HG02884 (cell line): Measurements from ENCODE around the gene WLS.

ENCODE experiments used
- ATAC-seq: cut with Tn5 transposase; IDR thresholded peaks from one replicate; pipeline ENCODE4 v1.9.1; 2021; ENCODE audit warnings: mild to moderate bottlenecking, moderate library complexity; ENCODE audit not compliant: unreplicated experiment

WLS gene

DNA sequence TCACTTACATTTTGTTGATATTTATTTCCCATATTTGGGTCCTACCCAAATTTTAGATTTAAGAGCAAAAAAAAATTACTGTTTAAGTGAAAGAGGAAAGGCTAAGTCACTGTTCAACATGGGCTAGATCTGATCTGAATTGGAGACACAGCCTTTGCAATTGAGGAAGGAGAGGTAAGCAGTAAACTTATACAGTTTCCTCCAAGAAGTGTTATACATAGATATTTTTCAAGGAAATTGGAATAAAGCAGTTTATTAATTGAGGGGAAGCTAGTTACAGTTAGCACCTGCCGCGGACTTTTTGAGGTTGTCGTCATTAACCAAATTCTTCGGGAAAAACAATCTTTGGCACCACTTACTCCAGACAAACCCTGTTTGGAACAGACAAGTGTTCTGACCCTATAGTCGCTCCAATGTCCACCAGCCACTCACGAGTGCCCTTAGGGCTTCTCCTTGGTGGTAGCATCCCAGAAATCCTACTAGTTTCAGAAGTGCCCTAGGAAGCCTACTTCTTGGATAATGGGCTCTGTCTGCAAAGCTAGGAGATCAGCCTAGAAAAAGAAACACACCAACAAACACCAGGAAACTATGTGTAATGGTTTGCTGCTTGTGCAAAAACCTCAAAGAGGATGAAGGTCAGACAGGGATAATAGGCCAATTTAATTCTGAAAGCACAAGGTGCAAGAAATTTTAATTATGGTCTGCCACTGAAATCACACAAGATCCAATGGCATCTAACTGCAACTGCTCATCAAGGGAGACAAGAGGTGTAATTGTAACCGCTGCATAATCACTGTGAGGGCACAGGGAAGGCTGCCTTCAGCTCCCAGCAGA, 2.5 kb downstream of the WLS start:
- ATAC-seq: no peak

DNA sequence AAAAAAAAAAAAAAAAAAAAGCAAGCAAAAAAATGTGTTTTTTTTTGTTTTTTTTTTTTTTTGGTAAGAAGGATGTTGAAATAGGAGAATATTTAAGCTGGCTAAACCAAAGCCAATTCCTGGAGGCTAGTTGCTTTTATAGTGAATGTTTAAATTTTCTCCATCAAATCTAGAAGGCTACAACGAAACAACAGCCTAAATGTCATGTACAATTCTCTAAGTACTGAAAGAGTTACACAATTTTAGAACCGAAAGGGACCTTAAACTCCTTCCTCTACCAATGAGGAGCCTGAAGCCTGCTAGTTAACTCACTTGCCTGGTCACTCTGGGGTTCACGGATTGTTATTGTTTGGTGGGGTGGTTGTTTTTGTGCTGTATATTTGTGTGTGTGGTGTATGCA, 3.5 kb downstream of the WLS start:
- ATAC-seq: no peak

DNA sequence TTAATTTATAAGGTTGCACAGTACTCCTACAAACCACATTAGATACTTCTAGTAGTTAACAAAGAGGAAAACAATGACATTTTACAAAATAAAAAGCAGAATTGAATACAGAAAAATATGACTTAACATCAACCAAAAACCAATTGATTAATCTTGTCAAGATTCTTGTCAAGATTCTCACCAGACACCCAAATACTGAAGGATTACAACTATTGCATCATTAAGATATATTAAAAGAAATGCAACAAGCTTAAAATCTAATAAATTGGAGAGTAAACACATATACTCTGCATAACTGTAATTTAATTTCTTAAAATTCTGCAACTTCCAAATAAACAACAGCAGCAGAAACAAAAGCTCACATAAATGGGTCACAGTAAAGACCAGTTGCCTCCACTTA, 4.7 kb downstream of the WLS start:
- no peak for ATAC-seq

DNA sequence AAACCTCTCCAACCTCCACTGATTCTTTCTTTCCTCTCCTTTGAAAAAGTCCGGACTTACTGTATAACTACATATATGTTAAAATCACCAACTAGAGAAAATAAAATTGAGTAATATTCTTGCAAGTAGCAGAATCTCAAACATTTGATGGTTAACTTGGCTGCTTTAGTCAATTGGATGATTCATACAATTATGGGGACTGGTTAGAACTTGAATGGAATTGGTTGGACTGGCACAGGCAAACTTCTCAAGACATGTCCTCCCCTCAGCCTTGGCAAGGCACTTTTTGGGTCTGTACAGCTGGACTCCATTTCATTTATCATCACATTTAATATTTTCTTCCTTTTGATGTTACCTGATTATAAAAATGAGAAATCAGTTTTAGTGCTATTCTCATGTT, 6.5 kb downstream of the WLS start:
- no peak for ATAC-seq

DNA sequence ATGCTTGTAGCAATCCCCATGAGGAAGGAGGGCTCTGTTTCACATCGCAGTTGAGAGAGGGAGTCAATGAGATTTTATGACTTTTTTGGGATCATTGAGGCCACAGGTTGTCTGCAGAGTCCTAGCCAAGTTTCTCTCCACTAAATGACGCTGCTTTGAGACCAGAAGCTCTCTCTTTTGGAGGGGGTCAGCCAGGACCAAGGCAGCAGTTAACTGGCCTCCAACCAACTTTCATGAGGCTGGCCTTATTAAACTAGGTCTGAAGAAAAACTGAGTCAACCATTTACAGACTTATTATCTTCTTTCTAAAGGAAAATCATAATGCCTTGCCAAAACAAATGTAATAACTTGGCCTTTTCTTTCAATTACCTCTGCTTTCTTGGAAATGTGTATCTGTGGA, 8.6 kb downstream of the WLS start:
- no peak for ATAC-seq

DNA sequence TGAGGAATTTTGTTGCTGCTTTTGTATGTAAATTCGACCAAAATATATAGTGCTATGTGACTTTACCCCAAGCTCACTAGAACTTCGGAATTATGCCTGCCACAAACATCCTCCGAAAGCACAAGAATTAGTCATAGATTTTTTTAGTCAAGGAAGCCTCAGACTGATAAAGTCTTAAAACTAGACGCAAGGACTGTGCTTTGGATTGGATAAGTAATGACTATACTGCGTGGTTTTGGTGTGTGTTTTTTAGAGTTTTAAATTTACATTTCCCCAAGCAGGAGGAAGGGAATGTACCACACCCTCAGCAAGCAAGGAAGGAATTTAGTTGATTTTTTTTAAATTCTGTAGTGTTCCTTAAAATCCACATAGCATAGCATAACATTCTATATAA, 10.3 kb downstream of the WLS start:
- no peak for ATAC-seq

DNA sequence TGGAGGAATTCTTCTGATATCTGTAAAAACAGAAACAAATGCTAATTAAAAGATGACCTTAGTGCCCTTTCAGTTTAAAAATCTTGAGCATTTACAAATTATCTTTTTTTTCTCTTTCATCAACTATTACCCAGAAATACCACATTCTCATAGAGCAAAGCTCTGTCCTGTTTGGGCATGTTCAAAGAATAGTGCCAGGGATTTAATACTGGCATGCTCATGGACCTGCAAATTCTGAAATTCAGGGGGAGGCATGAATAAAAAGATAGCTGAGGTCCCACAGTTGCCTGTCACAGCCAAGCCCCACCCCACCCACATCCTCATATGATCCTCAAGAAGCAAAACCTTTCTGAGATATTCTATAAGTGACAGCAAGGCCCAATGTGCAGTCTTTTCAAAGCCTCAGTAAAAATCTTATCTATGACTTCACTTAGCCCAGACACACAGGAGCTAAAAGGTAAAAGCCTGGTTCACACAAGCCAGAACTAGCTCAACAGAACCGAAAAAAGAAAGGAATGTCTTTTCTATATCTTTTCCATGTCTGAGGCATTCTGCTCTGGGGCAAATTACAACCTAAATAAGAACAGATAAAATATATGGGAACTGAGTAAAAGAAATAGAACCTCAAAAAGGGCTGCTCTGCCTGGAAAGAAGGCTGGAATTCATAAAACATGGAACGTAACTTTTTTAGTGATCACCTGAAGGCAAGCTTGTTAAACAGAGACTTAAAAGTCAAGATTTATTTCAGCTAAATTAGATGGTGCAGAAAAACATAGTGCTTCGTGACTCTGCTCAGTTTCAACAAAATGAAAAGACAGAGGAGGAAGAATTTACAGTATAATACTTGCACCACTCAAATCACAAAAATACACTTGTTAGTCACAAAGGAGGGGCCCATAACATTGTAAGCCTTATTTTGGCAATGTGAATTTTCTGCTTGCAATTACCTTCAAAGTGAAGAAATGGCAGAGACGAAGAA, 11.0 kb downstream of the WLS start:
- no peak for ATAC-seq

DNA sequence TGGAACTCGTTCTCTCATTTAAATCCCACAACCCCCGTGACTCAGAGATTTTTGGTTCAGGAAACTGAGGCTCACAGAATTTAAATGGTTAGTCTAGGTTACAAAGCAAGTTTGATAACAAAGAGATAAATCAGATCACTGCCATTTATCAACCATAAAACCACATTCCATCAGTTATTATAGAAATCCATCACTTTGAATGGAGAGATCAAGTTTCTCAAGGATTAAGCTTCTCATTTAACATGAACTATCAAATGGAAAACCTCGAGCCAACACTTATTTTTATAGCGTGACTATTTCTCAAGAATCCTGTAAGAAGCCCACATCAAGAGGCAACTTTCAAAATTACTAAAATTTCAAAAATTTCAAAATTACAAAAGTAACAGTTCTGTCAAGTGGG, 11.9 kb downstream of the WLS start:
- no peak for ATAC-seq

DNA sequence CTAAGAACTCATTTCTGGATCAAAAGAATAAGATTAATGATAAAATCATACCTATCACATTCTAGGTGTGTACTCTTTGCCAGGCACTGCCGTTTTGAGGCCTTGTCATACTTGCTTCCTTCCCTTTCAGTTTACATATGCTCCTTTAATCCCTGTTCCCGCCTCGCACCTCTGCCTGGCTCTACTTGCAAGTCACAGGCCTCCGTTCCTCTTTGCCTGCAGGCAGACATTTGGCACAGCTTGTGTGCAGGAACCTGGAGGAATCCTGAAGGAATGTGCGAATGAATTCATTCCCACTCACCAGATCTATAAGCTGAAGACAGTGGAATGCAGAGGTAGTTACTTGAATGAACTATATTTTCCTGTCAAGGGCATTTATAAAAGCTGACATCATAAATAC, 13.8 kb downstream of the WLS start:
- ATAC-seq: no peak

DNA sequence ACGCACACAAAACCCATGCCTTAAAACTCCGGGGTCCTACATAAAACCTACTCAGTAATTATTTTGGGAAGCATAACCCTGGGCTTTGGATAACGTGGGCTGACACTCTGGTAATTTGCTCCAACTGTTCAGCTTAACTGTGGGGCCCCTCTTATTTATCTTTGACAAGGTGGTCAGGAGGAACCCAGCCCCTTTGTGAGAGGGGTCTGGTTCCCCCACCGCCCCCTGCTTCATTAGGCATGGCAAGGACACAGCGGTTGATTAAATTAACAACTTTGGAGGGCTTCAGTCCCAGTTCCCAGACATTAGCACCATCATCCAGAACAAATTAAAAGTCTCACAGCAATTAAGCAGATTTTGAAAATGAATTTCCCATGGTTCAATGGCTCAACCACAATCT, 14.7 kb downstream of the WLS start:
- ATAC-seq: no peak

DNA sequence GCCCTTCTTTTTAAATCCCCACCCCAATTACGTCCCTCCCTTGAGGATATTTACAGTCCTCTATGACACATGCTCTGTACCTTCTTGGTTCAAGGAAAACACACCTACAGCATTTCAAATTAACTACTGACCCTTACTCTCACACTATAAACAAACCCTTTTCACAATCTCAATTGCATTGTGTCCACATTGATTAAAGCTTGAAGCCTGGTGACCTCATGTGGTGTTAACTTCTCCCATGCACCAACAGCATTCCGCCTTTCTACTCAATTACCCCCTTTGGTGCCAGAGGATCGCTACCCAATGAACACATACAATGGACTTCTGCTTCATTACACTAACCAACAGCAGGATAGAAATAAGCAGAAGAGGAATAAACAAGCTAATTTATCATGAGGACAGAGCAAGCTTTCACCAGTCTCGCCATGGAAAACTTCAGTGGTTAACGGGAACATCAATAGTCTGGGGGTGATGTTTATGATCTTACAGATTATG, 15.2 kb downstream of the WLS start:
- no peak for ATAC-seq

DNA sequence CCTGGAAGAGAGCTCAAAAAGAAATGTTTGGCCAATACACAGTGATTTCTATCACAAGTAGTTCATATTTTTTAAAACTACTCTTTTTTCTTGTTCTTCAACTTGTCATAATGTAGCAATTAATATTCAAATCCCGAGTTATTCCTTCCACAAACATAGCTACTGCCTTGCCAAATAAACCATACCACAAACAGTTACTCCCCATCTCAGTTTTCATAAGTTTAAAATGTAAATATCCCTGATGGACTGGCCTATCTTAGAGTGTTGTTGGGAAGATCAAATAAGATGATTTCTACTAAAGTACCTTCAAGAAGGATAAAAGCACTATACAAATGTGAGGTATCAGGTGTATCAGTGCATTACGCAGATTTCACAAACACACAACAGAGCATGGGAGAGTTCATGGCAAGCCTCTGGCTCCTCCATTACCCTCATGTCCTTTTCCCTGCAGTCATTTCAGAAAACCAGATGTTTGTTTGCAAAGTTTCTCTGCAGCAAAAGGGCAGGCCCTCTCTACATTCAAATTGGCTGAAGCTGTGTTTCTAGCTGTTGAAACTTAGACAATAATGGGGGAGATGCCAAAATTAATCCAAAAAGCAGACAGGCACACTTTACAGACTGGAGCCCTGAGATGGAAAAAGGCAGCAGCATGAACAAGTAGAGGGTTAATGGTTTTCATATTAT, 16.1 kb downstream of the WLS start:
- no peak for ATAC-seq

DNA sequence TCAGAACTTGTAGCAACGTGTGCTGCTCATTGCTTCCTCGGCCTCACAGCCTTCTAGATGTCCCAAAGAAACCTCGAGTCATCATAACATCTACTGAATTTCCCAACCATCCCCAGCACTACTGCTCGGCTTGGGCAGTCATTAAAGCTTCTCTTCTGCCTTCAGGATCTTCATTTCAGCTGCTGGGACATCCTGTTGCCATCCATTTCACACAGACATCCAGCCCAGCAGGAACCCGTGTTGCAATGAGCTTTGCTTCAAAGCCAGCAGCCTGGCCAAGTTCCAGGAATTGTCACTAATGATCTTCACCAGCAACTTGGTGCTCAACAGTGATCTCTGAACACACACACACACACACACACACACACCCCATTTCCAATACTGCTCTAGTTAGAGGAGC, 18.5 kb downstream of the WLS start:
- ATAC-seq: no peak

DNA sequence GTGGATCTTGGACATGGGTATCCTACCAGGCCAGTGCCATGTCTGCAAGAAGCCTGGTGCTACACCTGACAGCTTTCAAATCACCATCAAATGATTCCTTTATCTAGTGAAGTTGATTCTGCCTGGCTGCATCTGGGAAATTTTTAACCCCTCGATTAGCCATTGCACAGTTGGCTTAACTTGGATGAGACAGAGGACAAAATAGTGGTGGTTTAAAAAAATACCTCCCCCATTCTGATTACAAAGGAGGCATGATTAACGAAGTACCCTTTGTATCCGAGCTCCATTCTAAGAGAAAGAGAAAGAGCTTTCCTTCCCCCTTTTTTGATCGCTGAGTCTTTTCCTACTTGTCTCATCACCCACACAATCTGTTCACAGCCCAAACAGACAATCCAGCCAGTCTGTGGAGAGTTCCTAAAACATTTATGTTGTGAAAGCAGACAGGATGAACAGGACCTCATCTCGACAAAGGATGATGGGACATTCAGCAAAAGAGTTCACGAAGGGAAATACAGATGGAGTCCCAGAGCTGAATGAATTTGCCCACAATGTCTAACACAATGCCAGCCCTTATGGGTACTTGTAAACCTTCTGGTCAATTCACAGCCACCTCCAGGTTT, 20.5 kb downstream of the WLS start:
- ATAC-seq: no peak

DNA sequence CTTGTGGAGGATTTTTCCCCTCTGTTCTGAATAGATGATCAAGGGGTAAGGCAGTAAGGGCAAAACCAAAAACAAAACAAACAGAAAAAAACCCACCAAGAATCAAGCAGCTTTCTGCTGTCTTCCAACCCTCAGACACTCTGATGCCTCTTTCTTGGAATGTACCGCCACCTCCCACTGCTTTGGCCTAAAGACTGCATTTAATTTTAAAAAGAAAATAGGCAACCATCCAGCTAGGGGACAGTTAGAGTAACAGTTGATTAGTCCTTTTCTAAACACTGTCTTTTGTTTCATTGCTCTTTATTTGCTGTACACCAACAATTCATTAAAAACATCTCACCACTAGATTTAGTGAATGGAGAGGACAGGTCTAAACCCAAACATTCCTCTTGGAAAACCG, 21.5 kb downstream of the WLS start:
- ATAC-seq: no peak

DNA sequence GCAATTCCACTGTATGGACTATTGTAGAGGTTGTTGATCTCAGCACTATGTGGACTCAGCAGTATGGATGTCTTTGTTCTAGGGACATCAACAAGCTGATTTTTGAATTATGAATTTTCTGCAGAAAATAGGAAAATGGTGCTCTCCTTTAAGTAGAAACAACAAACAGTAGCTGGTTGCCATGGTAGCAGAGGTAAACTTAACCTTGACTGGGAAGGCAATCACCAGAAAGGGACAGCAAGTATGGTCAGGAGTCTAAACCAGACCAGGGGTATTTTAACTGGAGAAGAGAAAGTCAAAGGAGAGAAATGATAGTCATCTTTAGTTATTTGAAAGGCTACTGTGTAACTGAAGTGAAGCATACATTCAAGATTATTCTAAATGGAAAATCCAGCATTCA, 22.3 kb downstream of the WLS start:
- no peak for ATAC-seq

DNA sequence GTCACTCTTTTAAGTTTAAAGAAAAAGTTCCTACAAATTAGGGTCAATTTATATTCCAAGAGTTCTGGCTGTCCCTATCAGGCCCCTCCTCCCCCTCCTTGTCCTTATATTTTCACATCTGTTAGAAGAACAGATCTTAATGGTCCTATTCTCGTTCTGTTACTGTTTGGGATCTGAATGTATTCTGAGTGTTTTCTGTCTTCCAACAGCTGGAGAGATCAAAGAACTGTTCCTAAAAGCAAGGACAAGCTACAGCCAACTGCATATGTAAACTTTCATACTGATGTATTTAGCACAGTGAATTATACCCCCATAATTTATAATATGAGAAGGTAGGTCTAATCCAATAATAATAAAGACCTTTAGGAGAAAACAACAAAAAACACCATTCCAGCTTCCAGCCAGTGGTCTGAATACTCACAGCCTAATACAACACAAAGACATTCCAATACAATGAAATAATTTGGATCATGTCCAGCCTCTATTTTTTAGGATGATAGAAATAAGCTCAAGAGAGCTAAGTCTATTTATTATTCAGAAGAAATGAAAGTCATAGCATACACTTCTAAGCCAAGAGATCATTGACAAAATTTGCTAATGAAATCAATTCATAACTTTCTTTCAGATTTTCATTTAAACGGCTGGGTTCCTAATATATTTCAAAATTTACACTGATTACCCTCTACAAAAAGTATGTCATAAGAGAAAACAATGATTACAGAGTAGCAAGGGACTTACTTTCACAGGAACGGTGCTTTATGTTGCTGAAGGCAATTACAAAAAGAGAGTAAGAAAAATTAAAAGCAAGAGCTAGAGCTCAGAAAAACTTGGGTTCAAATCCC, 25.3 kb downstream of the WLS start:
- ATAC-seq: no peak

DNA sequence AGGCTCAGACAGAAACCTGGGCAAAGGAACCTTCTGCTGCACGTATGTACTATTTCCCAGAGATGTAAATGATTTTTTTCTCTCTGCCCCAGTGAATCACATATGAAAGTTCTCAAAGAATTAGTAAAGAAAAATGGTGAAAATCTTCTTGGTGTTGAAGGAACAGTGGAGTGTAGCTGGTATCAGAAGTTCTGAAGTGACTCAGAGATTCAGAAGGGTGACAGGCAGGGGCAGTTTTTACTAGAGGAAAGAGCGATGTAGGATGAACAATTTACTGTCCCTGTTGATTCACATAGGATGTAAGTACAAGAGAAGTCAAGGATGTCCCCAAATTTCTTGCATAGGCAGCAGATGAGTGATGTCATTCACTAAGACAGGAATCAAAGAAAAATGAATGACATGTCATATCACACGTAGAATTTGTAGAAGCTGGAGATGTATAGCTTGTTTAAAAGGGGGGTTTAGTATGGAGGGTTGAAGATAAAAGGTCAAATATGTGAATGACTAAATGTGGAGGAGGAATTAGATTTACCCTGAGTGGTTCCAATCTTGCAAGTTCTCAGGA, 26.4 kb downstream of the WLS start:
- ATAC-seq: no peak

DNA sequence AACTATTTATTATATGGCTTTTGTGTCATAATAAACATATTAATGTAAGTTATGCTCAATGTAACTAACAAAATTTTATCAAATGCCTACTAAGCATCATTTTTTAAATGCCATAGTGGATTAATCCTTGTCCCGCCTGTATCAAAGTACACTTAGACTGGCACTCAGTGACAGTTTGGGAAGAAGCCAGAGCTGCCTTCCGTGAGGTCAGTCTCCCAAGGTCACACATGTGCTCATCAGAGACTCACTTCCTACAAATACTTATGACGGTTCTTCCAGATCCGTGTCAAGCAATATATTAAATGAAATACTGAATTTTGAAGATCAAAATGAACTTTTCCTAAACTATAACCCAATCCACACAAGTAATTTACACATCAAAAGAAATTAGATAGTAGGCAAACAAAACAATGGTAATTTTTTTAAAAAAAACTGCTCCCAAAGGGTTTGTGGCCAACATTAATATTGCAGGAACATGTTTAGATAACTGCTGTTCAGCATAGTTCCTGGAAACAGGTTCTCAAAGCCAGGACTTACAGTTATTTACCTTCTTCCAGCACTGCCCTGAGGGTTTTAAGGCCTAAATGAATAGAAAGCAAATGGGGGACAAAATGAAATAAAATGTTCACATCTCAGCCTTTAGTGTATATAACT, 27.2 kb downstream of the WLS start:
- no peak for ATAC-seq
